Trophoblast cell (in vitro differentiated cells and primary cell): ENCODE measurements around the gene GOLGA6L25.
"Not testable (repeated sequence)": the region's sequence is repeated elsewhere in the genome, so short reads cannot be mapped to it uniquely, and the experiment has no call there.

Source experiments
- DNase-seq, 2 donors: peaks; one replicate each; pipeline ENCODE4 v3.0.0-alpha.2; 2016
- H2AFZ ChIP-seq: 2 replicates; pipeline ENCODE4 v1.6.1; 2013; ENCODE audit warnings: low read length, moderate library complexity, mild to moderate bottlenecking; ENCODE audit not compliant: insufficient read depth, poor library complexity
- H2AK5ac ChIP-seq: 2 replicates; pipeline ENCODE4 v1.6.1; 2013; ENCODE audit warnings: mild to moderate bottlenecking, low read length
- H2BK120ac ChIP-seq: 2 replicates; pipeline ENCODE4 v1.6.1; 2013; ENCODE audit warnings: low read length, mild to moderate bottlenecking, moderate library complexity; ENCODE audit not compliant: insufficient read depth, poor library complexity
- H2BK12ac ChIP-seq: 2 replicates; pipeline ENCODE4 v1.6.1; 2013; ENCODE audit warnings: mild to moderate bottlenecking, low read length, moderate library complexity
- H2BK5ac ChIP-seq: 2 replicates; pipeline ENCODE4 v1.6.1; 2013; ENCODE audit warnings: low read length, low read depth, moderate library complexity, mild to moderate bottlenecking; ENCODE audit not compliant: poor library complexity
- H3K14ac ChIP-seq: 2 replicates; pipeline ENCODE4 v1.6.1; 2013; ENCODE audit warnings: mild to moderate bottlenecking, low read length
- H3K18ac ChIP-seq: 2 replicates; pipeline ENCODE4 v1.6.1; 2013; ENCODE audit warnings: mild to moderate bottlenecking, low read length
- H3K23ac ChIP-seq: 2 replicates; pipeline ENCODE4 v1.6.1; 2013; ENCODE audit warnings: low read length
- H3K27ac ChIP-seq: 2 replicates; pipeline ENCODE4 v1.5.1; 2013; ENCODE audit warnings: low read depth, mild to moderate bottlenecking, inconsistent platforms, low read length, moderate library complexity
- H3K27me3 ChIP-seq: 2 replicates; pipeline ENCODE4 v1.6.1; 2013; ENCODE audit warnings: inconsistent platforms, mild to moderate bottlenecking, low read length, moderate library complexity; ENCODE audit not compliant: insufficient read depth
- H3K36me3 ChIP-seq, 2 experiments: 1 replicate in 1 of 2; 2 replicates in 1 of 2; pipeline ENCODE4 v1.6.1; 2013; ENCODE audit warnings: low read length in 2 of 2, mild to moderate bottlenecking in 2 of 2, moderate library complexity in 1 of 2; ENCODE audit not compliant: insufficient read depth in 2 of 2, control insufficient read depth in 1 of 2
- H3K4ac ChIP-seq: 2 replicates; pipeline ENCODE4 v1.6.1; 2013; ENCODE audit warnings: low read depth, mild to moderate bottlenecking, low read length, moderate library complexity
- H3K4me1 ChIP-seq, 2 experiments: 1 replicate in 1 of 2; 2 replicates in 1 of 2; pipeline ENCODE4 v1.6.1; 2013; ENCODE audit warnings: low read length in 2 of 2, mild to moderate bottlenecking in 2 of 2, moderate library complexity in 1 of 2; ENCODE audit not compliant: insufficient read depth in 2 of 2, control insufficient read depth in 1 of 2
- H3K4me2 ChIP-seq: 2 replicates; pipeline ENCODE4 v1.6.1; 2013; ENCODE audit warnings: inconsistent platforms, mild to moderate bottlenecking, low read length, moderate library complexity
- H3K4me3 ChIP-seq: 2 replicates; pipeline ENCODE4 v1.5.1; 2013; ENCODE audit warnings: mild to moderate bottlenecking, low read depth, low read length, inconsistent platforms
- H3K79me1 ChIP-seq: one replicate; pipeline ENCODE4 v1.6.1; 2013; ENCODE audit warnings: low read length
- H3K79me2 ChIP-seq: 2 replicates; pipeline ENCODE4 v1.6.1; 2013; ENCODE audit warnings: low read length, mild to moderate bottlenecking; ENCODE audit not compliant: control insufficient read depth, insufficient read depth, poor library complexity
- H3K9ac ChIP-seq: 2 replicates; pipeline ENCODE4 v1.6.1; 2013; ENCODE audit warnings: mild to moderate bottlenecking, low read length
- H3K9me3 ChIP-seq: 2 replicates; pipeline ENCODE4 v1.6.1; 2013; ENCODE audit warnings: low read depth, mild to moderate bottlenecking, control low read depth, inconsistent platforms, low read length; ENCODE audit not compliant: insufficient read depth
- H4K12ac ChIP-seq: 2 replicates; pipeline ENCODE4 v1.6.1; 2013; ENCODE audit warnings: low read depth, mild to moderate bottlenecking, low read length, moderate library complexity
- H4K8ac ChIP-seq: 2 replicates; pipeline ENCODE4 v1.6.1; 2013; ENCODE audit warnings: low read depth, mild to moderate bottlenecking, low read length, moderate library complexity
- H4K91ac ChIP-seq: one replicate; pipeline ENCODE4 v1.6.1; 2013; ENCODE audit warnings: low read depth, mild to moderate bottlenecking, low read length, moderate library complexity
- WGBS: extraction: QIAGEN DNeasy Blood & Tissue Kit; methylation state at CpG from one replicate; pipeline ENCODE4 v1.1.7; 2013; ENCODE audit warnings: missing lambda C conversion rate; ENCODE audit not compliant: insufficient read length, insufficient coverage; ENCODE audit errors: extremely low coverage; 5-methylcytosine and 5-hydroxymethylcytosine counted together

Gene GOLGA6L25

DNA sequence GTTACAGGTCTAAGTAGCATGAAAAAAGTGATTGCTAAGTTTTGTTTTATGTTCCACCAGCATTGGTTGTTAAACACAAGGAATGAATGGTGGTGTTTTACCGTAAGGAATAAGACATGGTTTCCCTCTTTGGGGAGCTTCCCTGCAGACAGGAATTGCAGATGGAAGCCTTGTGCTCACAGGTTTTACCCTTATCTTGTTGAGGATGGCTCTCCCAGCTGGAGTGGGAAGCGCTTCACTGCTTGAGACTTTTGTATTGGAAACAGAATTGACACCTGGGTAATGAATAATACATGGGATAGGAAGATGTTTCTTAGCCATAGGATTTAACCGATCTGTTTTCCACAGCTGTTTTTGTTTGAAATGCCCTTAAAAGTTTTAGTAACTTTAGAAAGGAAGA is 39.0 kb downstream of the GOLGA6L25 start:
- DNase-seq, H3K27ac ChIP-seq: not testable (repeated sequence)
- WGBS, result no CpG with 5 or more reads among the region's 3 CpGs

DNA sequence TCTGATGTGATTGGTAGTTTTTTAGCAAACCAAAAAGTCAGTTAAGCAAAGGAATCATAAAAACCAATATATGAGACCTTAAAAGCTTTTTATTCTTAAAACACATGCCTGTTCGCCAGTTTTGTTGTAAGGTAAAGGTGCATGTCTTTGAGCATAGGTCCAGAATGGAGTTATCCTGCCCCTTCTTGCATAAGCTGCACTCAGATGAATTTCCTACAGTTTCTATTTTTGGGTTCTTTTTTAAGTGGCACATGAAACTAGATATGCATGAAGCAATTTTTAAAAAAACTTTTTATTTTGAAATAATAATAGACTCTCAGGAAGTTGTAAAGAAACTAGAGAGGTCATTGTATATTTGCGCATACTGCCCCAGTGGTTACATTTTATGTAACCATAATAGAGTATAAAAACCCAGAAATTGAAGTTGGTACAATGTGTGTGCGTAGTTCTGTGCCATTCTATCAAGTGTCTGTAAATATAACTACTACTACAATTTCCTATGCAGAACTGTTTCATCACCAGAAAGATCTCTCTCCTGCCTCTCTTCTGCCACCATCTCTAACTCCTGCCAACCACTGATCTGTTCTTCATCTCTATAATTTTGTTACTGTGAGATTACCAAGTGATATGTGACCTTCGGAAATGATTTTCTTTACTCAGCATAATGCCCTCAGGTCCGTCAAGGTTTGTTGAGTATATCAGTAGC is 40.2 kb downstream of the GOLGA6L25 start:
- H3K14ac ChIP-seq, result not testable (repeated sequence)

More for the DNA sequence above, 39.0 kb downstream of the GOLGA6L25 start:
- H3K4me2 ChIP-seq, H3K79me1 ChIP-seq, H3K14ac ChIP-seq, H4K12ac ChIP-seq, H2AK5ac ChIP-seq, H2BK12ac ChIP-seq, H4K8ac ChIP-seq, H3K18ac ChIP-seq, H3K4ac ChIP-seq, H3K4me3 ChIP-seq, H2BK120ac ChIP-seq, H2BK5ac ChIP-seq, H4K91ac ChIP-seq, H3K36me3 ChIP-seq, H3K9ac ChIP-seq, H3K79me2 ChIP-seq, H3K9me3 ChIP-seq, H2AFZ ChIP-seq, H3K27me3 ChIP-seq, H3K4me1 ChIP-seq, H3K23ac ChIP-seq: not testable (repeated sequence)

DNA sequence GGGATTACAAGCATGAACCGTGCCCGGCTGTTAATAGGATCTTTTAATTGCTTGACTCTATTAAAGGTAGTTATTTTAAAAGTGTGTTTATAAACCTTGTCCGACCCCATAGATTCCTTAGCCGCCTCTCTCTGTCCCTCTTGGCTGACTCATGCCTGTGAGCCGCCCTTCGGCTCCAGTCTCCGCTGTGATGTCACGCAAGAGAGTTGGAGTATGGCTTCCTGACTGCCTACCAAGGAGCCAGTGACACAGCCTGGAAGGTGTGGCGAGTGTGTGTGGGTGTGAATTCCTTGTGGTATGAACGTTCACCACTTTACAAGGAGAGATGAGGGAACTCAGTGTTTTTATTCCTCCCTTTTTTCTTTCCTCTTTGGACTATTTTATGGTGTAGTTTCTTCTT is 44.1 kb downstream of the GOLGA6L25 start:
- H2BK12ac ChIP-seq, DNase-seq, H3K23ac ChIP-seq, H2BK5ac ChIP-seq, H4K8ac ChIP-seq, H3K4me1 ChIP-seq, H3K14ac ChIP-seq, H2AK5ac ChIP-seq, H3K36me3 ChIP-seq, H2AFZ ChIP-seq, H3K4ac ChIP-seq, H2BK120ac ChIP-seq, H3K4me2 ChIP-seq, H3K9ac ChIP-seq, H3K18ac ChIP-seq, H4K12ac ChIP-seq, H3K79me2 ChIP-seq, H3K27ac ChIP-seq, H3K4me3 ChIP-seq, H3K27me3 ChIP-seq, H4K91ac ChIP-seq, H3K9me3 ChIP-seq, H3K79me1 ChIP-seq: not testable (repeated sequence)
- WGBS, result no CpG with 5 or more reads among the region's 10 CpGs

More for the DNA sequence above, 40.2 kb downstream of the GOLGA6L25 start:
- not testable (repeated sequence) for H4K12ac ChIP-seq, H3K79me2 ChIP-seq, H4K91ac ChIP-seq, H3K36me3 ChIP-seq, H2AFZ ChIP-seq, H3K27me3 ChIP-seq, H2BK120ac ChIP-seq, H4K8ac ChIP-seq, DNase-seq, H3K4me2 ChIP-seq, H3K4me3 ChIP-seq, H3K4ac ChIP-seq, H3K18ac ChIP-seq, H3K23ac ChIP-seq, H2BK12ac ChIP-seq, H3K79me1 ChIP-seq, H3K9ac ChIP-seq, H3K27ac ChIP-seq, H2AK5ac ChIP-seq, H3K9me3 ChIP-seq, H2BK5ac ChIP-seq, H3K4me1 ChIP-seq
- WGBS, result no CpG with 5 or more reads among the region's 5 CpGs

DNA sequence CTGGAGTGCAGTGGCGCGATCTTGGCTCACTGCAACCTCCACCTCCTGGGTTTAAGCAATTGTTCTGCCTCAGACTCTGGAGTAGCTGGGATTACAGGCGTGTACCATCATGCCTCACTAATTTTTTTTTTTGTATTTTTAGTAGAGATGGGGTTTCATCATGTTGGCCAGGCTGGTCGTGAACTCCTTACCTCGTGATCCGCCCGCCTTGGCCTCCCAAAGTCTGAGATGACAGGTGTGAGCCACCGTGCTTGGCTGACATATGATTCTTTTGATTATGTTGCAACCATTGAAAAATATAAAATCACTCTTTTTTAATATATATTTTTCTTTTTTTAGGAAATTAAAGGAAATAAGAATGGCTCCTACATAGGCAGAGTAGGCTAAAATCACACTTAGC is 44.8 kb downstream of the GOLGA6L25 start:
- not testable (repeated sequence) for DNase-seq, H3K9me3 ChIP-seq, H4K91ac ChIP-seq, H3K9ac ChIP-seq, H3K79me2 ChIP-seq, H3K14ac ChIP-seq, H3K27ac ChIP-seq, H4K8ac ChIP-seq, H4K12ac ChIP-seq, H3K27me3 ChIP-seq, H2BK5ac ChIP-seq, H3K23ac ChIP-seq, H2BK12ac ChIP-seq, H3K79me1 ChIP-seq, H2AK5ac ChIP-seq, H3K4ac ChIP-seq, H2BK120ac ChIP-seq, H2AFZ ChIP-seq, H3K4me1 ChIP-seq, H3K4me2 ChIP-seq, H3K36me3 ChIP-seq, H3K18ac ChIP-seq, H3K4me3 ChIP-seq
- WGBS, result no CpG with 5 or more reads among the region's 8 CpGs
